Measurements from ENCODE around the gene SULT1A2. TPM values are rescaled to one million over a fixed set of nuclear protein-coding genes. Genes with fewer than 3 reads are reported as not detected.
A peak's percentile ranks its signal among the peaks of the same experiment; 100 is the strongest.

The SULT1A2 gene
- total and polyA plus RNA-seq, 2 of the 8 experiments (the other 6 are each of a cell fraction or from before 2014, with no cell fraction given), result 0.29 to 0.35 TPM

DNA sequence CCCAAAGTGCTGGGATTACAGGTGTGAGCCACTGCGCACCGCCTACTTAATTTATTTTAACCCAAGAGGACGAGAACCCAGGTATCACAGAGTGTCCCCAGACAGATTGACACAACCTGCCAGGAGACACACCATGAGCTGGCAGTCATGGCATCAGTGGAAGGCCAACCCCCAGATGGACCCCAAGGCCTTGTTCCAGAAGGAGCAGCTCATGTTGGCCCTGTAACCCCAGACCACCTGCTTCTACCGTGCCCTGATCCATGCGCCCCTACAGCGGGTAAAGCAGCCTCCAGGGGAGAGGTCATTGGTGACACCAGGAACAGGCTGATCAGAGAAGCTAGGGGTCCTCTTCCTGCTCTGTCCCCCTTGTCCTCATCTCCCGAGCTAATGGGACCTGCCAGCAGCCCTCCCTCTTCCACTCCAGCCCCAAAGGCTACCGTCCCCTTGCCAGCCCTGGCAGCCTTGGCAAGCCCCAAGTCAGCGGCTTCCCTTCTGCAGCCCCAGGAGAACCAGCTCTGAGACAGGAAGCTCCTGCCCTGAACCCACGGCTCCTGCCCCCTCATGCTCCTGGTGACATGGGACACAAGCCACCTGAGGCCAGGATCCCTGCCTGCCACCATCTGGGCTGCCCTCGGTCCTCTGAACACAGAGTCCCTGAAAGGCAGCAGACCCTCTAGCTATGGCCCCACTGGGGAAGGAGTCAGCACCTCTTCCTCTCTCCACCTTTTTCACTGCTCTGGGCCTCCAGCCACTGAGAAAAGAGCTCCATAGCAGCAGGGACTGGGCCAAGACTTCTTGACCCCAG, 6.7 kb upstream of the SULT1A2 start:
- H4K20me1 ChIP-seq (replicated peaks in 1 of 2; ENCODE audit: control insufficient read depth in 1 of 2, insufficient read depth in 2 of 2, low read length in 2 of 2), result no peaks in the 10 kb centered on the region
- no peak overlapping the region for H2BK120ac ChIP-seq (replicated peaks; ENCODE audit: low read depth, low read length)
- no peak overlapping the region for H4K91ac ChIP-seq (replicated peaks; ENCODE audit: insufficient read length, low read length)
- no peak overlapping the region for H2BK5ac ChIP-seq (ENCODE audit: low read depth, low read length)
- no peak for FAIRE-seq
- H3K4me2 ChIP-seq (ENCODE audit: insufficient read depth in 1 of 2, low read depth in 2 of 2, low read length in 2 of 2), result no peak overlapping the region
- peak overlapping the region; percentile 68; the same call in 1 of the 2 replicates for H4K8ac ChIP-seq (ENCODE audit: extremely low read depth, insufficient read depth, low read length)
- no peak overlapping the region for H3K14ac ChIP-seq (ENCODE audit: insufficient read length)
- H2AK5ac ChIP-seq (ENCODE audit: low read depth, low read length), result no peak overlapping the region
- no peak overlapping the region for H3K4me3 ChIP-seq (ENCODE audit: extremely low read depth in 1 of 4, insufficient read depth in 2 of 4, low read depth in 3 of 4, low read length in 4 of 4)
- no peak overlapping the region for H2BK20ac ChIP-seq (ENCODE audit: low read length)
- no peak overlapping the region for H3K18ac ChIP-seq (ENCODE audit: extremely low read depth, low read length)
- H3K9ac ChIP-seq (replicated peaks in 1 of 4; ENCODE audit: extremely low read depth in 1 of 4, low read depth in 3 of 4, low read length in 3 of 4), result no peak overlapping the region
- no peaks in the 10 kb centered on the region for H3K36me3 ChIP-seq (ENCODE audit: control insufficient read depth in 2 of 4, insufficient read depth in 4 of 4, low read length in 3 of 4)
- ChIA-PET POLR2A (ENCODE audit: partially characterized antibody) (interaction anchor here (1.3 kb wide), 1 partner anchor 11 kb away, joined by 3 read pairs; no protein-coding TSS in a partner anchor), CTCF (ENCODE audit: partially characterized antibody) (interaction anchor here (0.7 to 2.0 kb wide), 5 partner anchors 13 to 286 kb away, joined by 3 to 7 read pairs (median 3); no protein-coding TSS in a partner anchor)
- no peak overlapping the region for H2BK12ac ChIP-seq (ENCODE audit: low read depth, low read length)
- WGBS, 2 experiments (ENCODE audit: extremely low coverage in 1 of 2, insufficient coverage in 1 of 2, insufficient read length in 1 of 2, insufficient replicate concordance in 2 of 2, low coverage in 1 of 2, low lambda C conversion rate in 2 of 2, missing lambda C conversion rate in 1 of 2), result 95% methylated on average over 9 of the region's 11 CpGs; no CpG with 5 or more reads in 1 of the 2 experiments
- no peaks in the 10 kb centered on the region for H3K9me3 ChIP-seq (ENCODE audit: insufficient read depth in 2 of 2, low read depth in 1 of 2, low read length in 1 of 2)
- H3K23ac ChIP-seq (ENCODE audit: insufficient read length), result no peak overlapping the region
- DNase-seq (ENCODE audit: low read depth in 1 of 2, low spot score in 2 of 2), result no peak
- no peak overlapping the region for H3K27ac ChIP-seq (ENCODE audit: low read depth, low read length)
- no peaks in the 10 kb centered on the region for H3K4me1 ChIP-seq (replicated peaks in 1 of 4; ENCODE audit: control insufficient read depth in 3 of 4, insufficient read depth in 4 of 4, low read length in 3 of 4)
- no peak overlapping the region for H2BK15ac ChIP-seq (ENCODE audit: low read length)
- H3K56ac ChIP-seq (replicated peaks; ENCODE audit: insufficient read length, low read depth, low read length), result no peak overlapping the region
- no peaks in the 10 kb centered on the region for H3K79me1 ChIP-seq (ENCODE audit: low read depth, low read length)
- no peaks in the 10 kb centered on the region for H3K23me2 ChIP-seq (ENCODE audit: low read depth, low read length)
- H3K79me2 ChIP-seq (ENCODE audit: control insufficient read depth in 1 of 2, insufficient read depth in 2 of 2, low read length in 2 of 2), result no peaks in the 10 kb centered on the region
- no peak overlapping the region for H3K4ac ChIP-seq (replicated peaks; ENCODE audit: insufficient read length, low read depth, low read length)
- H4K5ac ChIP-seq (ENCODE audit: insufficient read length, low read depth, low read length), result no peak overlapping the region
- H2AFZ ChIP-seq (ENCODE audit: low read length), result no peak overlapping the region
- H3K27me3 ChIP-seq (replicated peaks in 1 of 4; ENCODE audit: control insufficient read depth in 3 of 4, extremely low read depth in 1 of 4, insufficient read depth in 3 of 4, low read length in 3 of 4), result no peaks in the 10 kb centered on the region
- TF ChIP-seq E2F6 (IDR thresholded peaks at IDR 0.05) (no peak), RNF2 (IDR thresholded peaks at IDR 0.05; ENCODE audit: borderline replicate concordance, low read depth, low read length, missing control alignments, poor library complexity, severe bottlenecking) (no peak), TCF12 (IDR thresholded peaks at IDR 0.05; ENCODE audit: low read depth, low read length) (no peak), SAP30 (IDR thresholded peaks at IDR 0.05; ENCODE audit: insufficient read depth, insufficient replicate concordance, low read length) (no peak), POLR2AphosphoS5 (IDR thresholded peaks at IDR 0.05; ENCODE audit: low read depth, low read length) (no peak), SIN3A (conservative IDR thresholded peaks at IDR 0.05 in 1 of 2, IDR thresholded peaks at IDR 0.05 in 1 of 2; ENCODE audit: low read depth in 1 of 2, low read length in 2 of 2) (no peak), SIRT6 (IDR thresholded peaks at IDR 0.05; ENCODE audit: low read length) (no peak), BRCA1 (IDR thresholded peaks at IDR 0.05; ENCODE audit: low read depth, low read length) (no peak)
- TF ChIP-seq, protein P1, sequence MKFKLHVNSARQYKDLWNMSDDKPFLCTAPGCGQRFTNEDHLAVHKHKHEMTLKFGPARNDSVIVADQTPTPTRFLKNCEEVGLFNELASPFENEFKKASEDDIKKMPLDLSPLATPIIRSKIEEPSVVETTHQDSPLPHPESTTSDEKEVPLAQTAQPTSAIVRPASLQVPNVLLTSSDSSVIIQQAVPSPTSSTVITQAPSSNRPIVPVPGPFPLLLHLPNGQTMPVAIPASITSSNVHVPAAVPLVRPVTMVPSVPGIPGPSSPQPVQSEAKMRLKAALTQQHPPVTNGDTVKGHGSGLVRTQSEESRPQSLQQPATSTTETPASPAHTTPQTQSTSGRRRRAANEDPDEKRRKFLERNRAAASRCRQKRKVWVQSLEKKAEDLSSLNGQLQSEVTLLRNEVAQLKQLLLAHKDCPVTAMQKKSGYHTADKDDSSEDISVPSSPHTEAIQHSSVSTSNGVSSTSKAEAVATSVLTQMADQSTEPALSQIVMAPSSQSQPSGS (IDR thresholded peaks at IDR 0.05; ENCODE audit: low read length), result no peak

Measured in H1 (cell line).